Keratinocyte (primary cell): ENCODE data around the gene TENM4. TPM values are rescaled to one million over a fixed set of nuclear protein-coding genes. Genes with fewer than 3 reads are reported as not detected.

Experiments
- DNase-seq: peaks from one replicate; pipeline ENCODE4 v3.0.0-alpha.2; 2011; ENCODE audit warnings: low read depth, missing footprints, low spot score
- FAIRE-seq: peaks from 2 replicates; lab custom pipeline; 2011; peaks lifted over from hg19 to GRCh38; lab: Jason Lieb, UNC
- H2AFZ ChIP-seq: 2 replicates; pipeline ENCODE4 v1.6.0; 2012; ENCODE audit warnings: low read length, control low read depth, inconsistent platforms; ENCODE audit not compliant: control insufficient read depth
- H3K27ac ChIP-seq: 2 replicates; pipeline ENCODE4 v1.5.1; 2011; ENCODE audit warnings: low read length; ENCODE audit not compliant: control insufficient read depth, insufficient read depth
- H3K27me3 ChIP-seq: 3 replicates; pipeline ENCODE4 v1.6.0; 2011; ENCODE audit warnings: low read length; ENCODE audit not compliant: control insufficient read depth, insufficient read depth; ENCODE audit errors: extremely low read depth
- H3K36me3 ChIP-seq, 2 experiments: 2 replicates in 1 of 2; 3 replicates in 1 of 2; pipeline ENCODE4 v1.5.1; 2011; ENCODE audit warnings: low read length in 2 of 2, mild to moderate bottlenecking in 1 of 2; ENCODE audit not compliant: control insufficient read depth in 2 of 2, insufficient read depth in 2 of 2; ENCODE audit errors: extremely low read depth in 1 of 2
- H3K4me1 ChIP-seq: 3 replicates; pipeline ENCODE4 v1.5.1; 2011; ENCODE audit warnings: low read length; ENCODE audit not compliant: control insufficient read depth, insufficient read depth; ENCODE audit errors: extremely low read depth
- H3K4me2 ChIP-seq: 3 replicates; pipeline ENCODE4 v1.6.0; 2011; ENCODE audit warnings: low read depth, low read length; ENCODE audit not compliant: control insufficient read depth, insufficient read depth; ENCODE audit errors: extremely low read depth
- H3K4me3 ChIP-seq, 3 experiments: fragments of 200-600 bp in 1 of 3; sonication (generic) in 1 of 3; 2 replicates in 2 of 3; 3 replicates in 1 of 3; pipeline ENCODE4 v1.5.1; 2011 to 2016; ENCODE audit warnings: low read length in 3 of 3, mild to moderate bottlenecking in 3 of 3, control low read depth in 2 of 3, inconsistent platforms in 1 of 3, low read depth in 1 of 3, mixed read lengths in 1 of 3, mixed run types in 1 of 3, moderate library complexity in 1 of 3; ENCODE audit not compliant: control insufficient read depth in 2 of 3, insufficient read depth in 2 of 3; ENCODE audit errors: extremely low read depth in 1 of 3
- H3K79me2 ChIP-seq: 2 replicates; pipeline ENCODE4 v1.6.0; 2012; ENCODE audit warnings: low read length; ENCODE audit not compliant: control insufficient read depth, insufficient read depth
- H3K9ac ChIP-seq: 3 replicates; pipeline ENCODE4 v1.6.0; 2011; ENCODE audit warnings: low read length; ENCODE audit not compliant: control insufficient read depth, insufficient read depth; ENCODE audit errors: extremely low read depth
- H3K9me1 ChIP-seq: 3 replicates; pipeline ENCODE4 v1.6.0; 2011; ENCODE audit warnings: low read length; ENCODE audit not compliant: control insufficient read depth, insufficient read depth; ENCODE audit errors: extremely low read depth
- H3K9me3 ChIP-seq: 2 replicates; pipeline ENCODE4 v1.5.1; 2012; ENCODE audit warnings: low read depth, low read length; ENCODE audit not compliant: control insufficient read depth
- H4K20me1 ChIP-seq: 3 replicates; pipeline ENCODE4 v1.6.0; 2011; ENCODE audit warnings: low read length; ENCODE audit not compliant: control insufficient read depth, insufficient read depth; ENCODE audit errors: extremely low read depth
- EZH2 ChIP-seq: IDR thresholded peaks from one replicate; pipeline ENCODE4 v1.6.1; 2012; ENCODE audit warnings: inconsistent platforms, mild to moderate bottlenecking, low read length, moderate library complexity
- dilution Hi-C: fragments of 300-500 bp; cut with MboI; formaldehyde crosslinking; loops from one replicate; pipeline ENCODE4 v1.7.0; 2020; ENCODE audit warnings: low sequenced_read_pairs; ENCODE audit not compliant: extremely low pct_ligation_motif_present
- polyA plus RNA-seq, 5 experiments: library from polyadenylated mRNA; depleted of rRNA in 3 of 5; stranded (reverse) in 3 of 5; stranded (forward) in 1 of 5; unstranded in 1 of 5; fragments of >200 nt; gene quantifications; 1 replicate in 1 of 5; 2 replicates in 3 of 5; 3 replicates in 1 of 5; pipeline versions ENCODE4 v1.2.1 to v1.2.3, GENCODE V29; 2011 to 2012; ENCODE audit warnings: missing spikeins in 2 of 5, low read depth in 1 of 5, low replicate concordance in 1 of 5
- TF ChIP-seq, protein P1 (sequence below), 3 experiments: IDR thresholded peaks in 1 of 3; conservative IDR thresholded peaks in 1 of 3; optimal IDR thresholded peaks in 1 of 3; 2 replicates in 2 of 3; 3 replicates in 1 of 3; pipeline versions ENCODE3 to v1.5.1; 2011; ENCODE audit warnings: low read length in 3 of 3, mild to moderate bottlenecking in 3 of 3, moderate library complexity in 2 of 3, control low read depth in 1 of 3, inconsistent platforms in 1 of 3; ENCODE audit not compliant: insufficient read depth in 2 of 3; ENCODE audit errors: extremely low read depth in 1 of 3

TENM4 gene
- polyA plus RNA-seq, 1 donor (not counting 4 experiments of a cell fraction or from before 2014, with no cell fraction given), result 3.5 TPM

- Histone ChIP-seq H3K4me2 (no peak overlapping the region), H3K4me3 (no peak overlapping the region), H3K9me3 (no peaks in the 10 kb centered on the region), H3K9ac (no peak overlapping the region), H3K27ac (no peak overlapping the region), H4K20me1 (no peaks in the 10 kb centered on the region), H3K36me3 (no peaks in the 10 kb centered on the region), H3K27me3 (no peaks in the 10 kb centered on the region), H2AFZ (no peak overlapping the region), H3K79me2 (no peaks in the 10 kb centered on the region), H3K4me1 (no peaks in the 10 kb centered on the region), H3K9me1 (no peaks in the 10 kb centered on the region)
- dilution Hi-C loops, result no loop called here
- no peak for FAIRE-seq
- DNase-seq, result no peak
- TF ChIP-seq EZH2, result no peak
- TF ChIP-seq, protein P1, sequence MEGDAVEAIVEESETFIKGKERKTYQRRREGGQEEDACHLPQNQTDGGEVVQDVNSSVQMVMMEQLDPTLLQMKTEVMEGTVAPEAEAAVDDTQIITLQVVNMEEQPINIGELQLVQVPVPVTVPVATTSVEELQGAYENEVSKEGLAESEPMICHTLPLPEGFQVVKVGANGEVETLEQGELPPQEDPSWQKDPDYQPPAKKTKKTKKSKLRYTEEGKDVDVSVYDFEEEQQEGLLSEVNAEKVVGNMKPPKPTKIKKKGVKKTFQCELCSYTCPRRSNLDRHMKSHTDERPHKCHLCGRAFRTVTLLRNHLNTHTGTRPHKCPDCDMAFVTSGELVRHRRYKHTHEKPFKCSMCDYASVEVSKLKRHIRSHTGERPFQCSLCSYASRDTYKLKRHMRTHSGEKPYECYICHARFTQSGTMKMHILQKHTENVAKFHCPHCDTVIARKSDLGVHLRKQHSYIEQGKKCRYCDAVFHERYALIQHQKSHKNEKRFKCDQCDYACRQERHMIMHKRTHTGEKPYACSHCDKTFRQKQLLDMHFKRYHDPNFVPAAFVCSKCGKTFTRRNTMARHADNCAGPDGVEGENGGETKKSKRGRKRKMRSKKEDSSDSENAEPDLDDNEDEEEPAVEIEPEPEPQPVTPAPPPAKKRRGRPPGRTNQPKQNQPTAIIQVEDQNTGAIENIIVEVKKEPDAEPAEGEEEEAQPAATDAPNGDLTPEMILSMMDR (optimal IDR thresholded peaks at IDR 0.05 in 1 of 3, IDR thresholded peaks at IDR 0.05 in 1 of 3, conservative IDR thresholded peaks at IDR 0.05 in 1 of 3; ENCODE audit: extremely low read depth in 1 of 3, insufficient read depth in 2 of 3, low read length in 3 of 3), result no peak
Measured at GRCh38 chr11:79447038-79447786, 6.4 kb upstream of the TENM4 start.

- H3K36me3 ChIP-seq, result no peaks in the 10 kb centered on the region
- no peaks in the 10 kb centered on the region for H3K9me1 ChIP-seq
- H3K9ac ChIP-seq, result no peak overlapping the region
- dilution Hi-C loops, result no loop called here
- H3K27me3 ChIP-seq, result no peaks in the 10 kb centered on the region
- peaks cover 3% of the 10 kb centered on the region for H3K79me2 ChIP-seq
- no peak overlapping the region for H3K4me3 ChIP-seq
- H3K27ac ChIP-seq, result no peak overlapping the region
- FAIRE-seq, result no peak
- no peaks in the 10 kb centered on the region for H3K9me3 ChIP-seq
- TF ChIP-seq, protein P1 (optimal IDR thresholded peaks at IDR 0.05 in 1 of 3, IDR thresholded peaks at IDR 0.05 in 1 of 3, conservative IDR thresholded peaks at IDR 0.05 in 1 of 3; ENCODE audit: extremely low read depth in 1 of 3, insufficient read depth in 2 of 3, low read length in 3 of 3), result no peak
- TF ChIP-seq EZH2, result no peak
- H3K4me2 ChIP-seq, result no peak overlapping the region
- H4K20me1 ChIP-seq, result no peaks in the 10 kb centered on the region
- no peak for DNase-seq
- no peaks in the 10 kb centered on the region for H3K4me1 ChIP-seq
- H2AFZ ChIP-seq, result no peak overlapping the region
Measured at GRCh38 chr11:79444923-79445322, 4.1 kb upstream of the TENM4 start.
